ENCODE measurements around the gene PPM1N. TPM values are rescaled to one million over a fixed set of nuclear protein-coding genes. Genes with fewer than 3 reads are reported as not detected.

Gene PPM1N
- total RNA-seq, 4 donors from 2014 or later, result 1.6 to 3.8 (median 3.0) TPM

- TF ChIP-seq POLR2A (IDR thresholded peaks at IDR 0.05; ENCODE audit: low read depth) (no peak), CTCF (IDR thresholded peaks at IDR 0.05) (no peak), POLR2AphosphoS5 (IDR thresholded peaks at IDR 0.05) (no peak), EP300 (IDR thresholded peaks at IDR 0.05) (no peak)
- H3K27me3 ChIP-seq, result peaks cover 0 to 5% (median 0%) of the 10 kb centered on the region in 4 donors
- peaks cover 0 to 8% (median 4%) of the 10 kb centered on the region in 4 donors for H3K36me3 ChIP-seq
- H3K27ac ChIP-seq (replicated peaks in 1 of 4), result peak overlapping the region; percentile 94 to 97 (median 96)
- intact Hi-C loops (cut with DNase I), result no loop called here
- DNase-seq (ENCODE audit: extremely low spot score), result no peak
- 76% methylated on average over 5 of the region's 5 CpGs for WGBS
- H3K4me1 ChIP-seq, result peaks cover 51 to 79% (median 76%) of the 10 kb centered on the region in 4 donors
- no peaks in the 10 kb centered on the region for H3K9me3 ChIP-seq
- no peak overlapping the region for H3K4me3 ChIP-seq
Measured at GRCh38 chr19:45511074-45511473, 12.8 kb downstream of the PPM1N start.

- Histone ChIP-seq H3K4me1 (peaks cover 56 to 91% (median 88%) of the 10 kb centered on the region in 4 donors), H3K4me3 (no peak overlapping the region), H3K27me3 (no peaks in the 10 kb centered on the region), H3K36me3 (peaks cover 7 to 25% (median 12%) of the 10 kb centered on the region in 4 donors), H3K9me3 (no peaks in the 10 kb centered on the region), H3K27ac (replicated peaks in 1 of 4) (peak overlapping the region; percentile 73 to 96 (median 84))
- no peak for DNase-seq (ENCODE audit: extremely low spot score)
- intact Hi-C loops (cut with DNase I), result no loop called here
- 82% methylated on average over 6 of the region's 6 CpGs for WGBS
- no peak for TF ChIP-seq POLR2A (IDR thresholded peaks at IDR 0.05; ENCODE audit: low read depth)
- no peak for TF ChIP-seq EP300 (IDR thresholded peaks at IDR 0.05)
- TF ChIP-seq CTCF (IDR thresholded peaks at IDR 0.05), result no peak
- TF ChIP-seq POLR2AphosphoS5 (IDR thresholded peaks at IDR 0.05), result no peak
Measured at GRCh38 chr19:45512881-45513483, 14.7 kb downstream of the PPM1N start.

GRCh38 chr19:45514376-45515051 lies 16.3 kb downstream of the PPM1N start:
- no peak for DNase-seq (ENCODE audit: extremely low spot score)
- Histone ChIP-seq H3K27ac (replicated peaks in 1 of 4) (peak overlapping the region; percentile 65 to 81 (median 73)), H3K4me3 (peak overlapping the region in 2 of 4 donors; percentile 11 to 28), H3K36me3 (peaks cover 22 to 40% (median 28%) of the 10 kb centered on the region in 4 donors), H3K9me3 (no peaks in the 10 kb centered on the region), H3K4me1 (peaks cover 53 to 86% (median 80%) of the 10 kb centered on the region in 4 donors), H3K27me3 (no peaks in the 10 kb centered on the region)
- TF ChIP-seq CTCF (IDR thresholded peaks at IDR 0.05), result no peak
- no peak for TF ChIP-seq POLR2AphosphoS5 (IDR thresholded peaks at IDR 0.05)
- TF ChIP-seq POLR2A (IDR thresholded peaks at IDR 0.05; ENCODE audit: low read depth), result no peak
- TF ChIP-seq EP300 (IDR thresholded peaks at IDR 0.05), result no peak
- intact Hi-C loops (cut with DNase I), result no loop called here
- 47% methylated on average over 9 of the region's 13 CpGs for WGBS

- no peaks in the 10 kb centered on the region for H3K27me3 ChIP-seq
- no peaks in the 10 kb centered on the region for H3K9me3 ChIP-seq
- no peak for DNase-seq (ENCODE audit: extremely low spot score)
- TF ChIP-seq POLR2A (IDR thresholded peaks at IDR 0.05; ENCODE audit: low read depth), result no peak
- TF ChIP-seq POLR2AphosphoS5 (IDR thresholded peaks at IDR 0.05), result no peak
- no peak for TF ChIP-seq CTCF (IDR thresholded peaks at IDR 0.05)
- no peak for TF ChIP-seq EP300 (IDR thresholded peaks at IDR 0.05)
- H3K36me3 ChIP-seq, result peaks cover 28 to 45% (median 31%) of the 10 kb centered on the region in 4 donors
- 60% methylated on average over 7 of the region's 10 CpGs for WGBS
- H3K4me1 ChIP-seq, result peaks cover 47 to 80% (median 74%) of the 10 kb centered on the region in 4 donors
- peak overlapping the region in 1 of 4 donors; percentile 28 for H3K4me3 ChIP-seq
- intact Hi-C loops (cut with DNase I), result no loop called here
- peak overlapping the region; percentile 65 to 81 (median 73) for H3K27ac ChIP-seq (replicated peaks in 1 of 4)
Measured at GRCh38 chr19:45515081-45515624, 16.9 kb downstream of the PPM1N start.

All from esophagus muscularis mucosa (tissue), 4 donors.